ENCODE measurements around the gene COL5A1. TPM values are rescaled to one million over a fixed set of nuclear protein-coding genes. Genes with fewer than 3 reads are reported as not detected.

The COL5A1 gene
- 100 to 1,000 TPM in 1 of 8 experiments, 10 to 100 TPM in 1, 1 to 10 TPM in 6; 1.9 to 141 (median 3.6) TPM for total RNA-seq

- no peak within 1 kb of the TSS for H3K27ac ChIP-seq
- peaks cover 20 to 34% of the 10 kb centered on the region in 2 donors for H3K4me1 ChIP-seq (replicated peaks in 1 of 2)
- 0 to 67% (median 10%) methylated on average over 1 to 4 of the region's 72 CpGs; no CpG with 5 or more reads in 4 of the 10 experiments for WGBS, 10 experiments
- H3K4me3 ChIP-seq: peak within 1 kb of the TSS; percentile 26 to 46 (median 37)
- in situ Hi-C loops (cut with MboI; ENCODE audit: low pct_unique_long_range_greater_than_20kb in 2 of 9, low sequenced_read_pairs in 9 of 9, unreplicated experiment in 9 of 9): loop anchor here in 1 of 9 experiments (25.0 kb wide), 1 partner anchor 179 kb away; no protein-coding TSS in a partner anchor
- ATAC-seq (replicated peaks in 6 of 8): peak; percentile 64 to 89 (median 87)
Observed at GRCh38 chr9:134641173-134641989, at the start of gene COL5A1. Gene COL5A1 (plus strand): TSS chr9:134641803. CDS start chr9:134642188, 385 bp downstream.

- H3K4me3 ChIP-seq: no peak overlapping the region
- H3K27ac ChIP-seq: no peak overlapping the region
- 3 to 90% (median 65%) methylated on average over 1 to 9 of the region's 34 CpGs; no CpG with 5 or more reads in 1 of the 10 experiments for WGBS, 10 experiments
- peaks cover 6% of the 10 kb centered on the region in 2 donors for H3K4me1 ChIP-seq (replicated peaks in 1 of 2)
- in situ Hi-C loops (cut with MboI; ENCODE audit: low pct_unique_long_range_greater_than_20kb in 2 of 9, low sequenced_read_pairs in 9 of 9, unreplicated experiment in 9 of 9): no loop called here
- ATAC-seq (replicated peaks in 6 of 8): peak in 7 of 8 experiments; percentile 42 to 89 (median 77)
Observed at GRCh38 chr9:134592018-134592818, 49.4 kb upstream of the COL5A1 start.

- no CpG with 5 or more reads among the region's 9 CpGs for WGBS, 10 experiments
- no peak overlapping the region for H3K27ac ChIP-seq
- H3K4me1 ChIP-seq (replicated peaks in 1 of 2): peaks cover 6% of the 10 kb centered on the region in 2 donors
- peak in 1 of 8 experiments; percentile 5 for ATAC-seq (replicated peaks in 6 of 8)
- in situ Hi-C loops (cut with MboI; ENCODE audit: low pct_unique_long_range_greater_than_20kb in 2 of 9, low sequenced_read_pairs in 9 of 9, unreplicated experiment in 9 of 9): no loop called here
- H3K4me3 ChIP-seq: no peak overlapping the region
Observed at GRCh38 chr9:134592819-134593200, 48.8 kb upstream of the COL5A1 start.

GRCh38 chr9:134593286-134594077, 48.1 kb upstream of the COL5A1 start:
- in situ Hi-C loops (cut with MboI; ENCODE audit: low pct_unique_long_range_greater_than_20kb in 2 of 9, low sequenced_read_pairs in 9 of 9, unreplicated experiment in 9 of 9): no loop called here
- ATAC-seq (replicated peaks in 6 of 8): no peak
- Histone ChIP-seq H3K4me1 (replicated peaks in 1 of 2) (peaks cover 6 to 9% of the 10 kb centered on the region in 2 donors), H3K27ac (no peak overlapping the region), H3K4me3 (no peak overlapping the region)
- 77 to 89% (median 83%) methylated on average over 1 to 19 of the region's 25 CpGs for WGBS, 10 experiments

- in situ Hi-C loops (cut with MboI; ENCODE audit: low pct_unique_long_range_greater_than_20kb in 2 of 9, low sequenced_read_pairs in 9 of 9, unreplicated experiment in 9 of 9): no loop called here
- 76 to 93% (median 83%) methylated on average over 1 to 9 of the region's 15 CpGs; no CpG with 5 or more reads in 5 of the 10 experiments for WGBS, 10 experiments
- H3K27ac ChIP-seq: no peak overlapping the region
- ATAC-seq (replicated peaks in 6 of 8): no peak
- H3K4me1 ChIP-seq (replicated peaks in 1 of 2): peaks cover 6 to 10% of the 10 kb centered on the region in 2 donors
- no peak overlapping the region for H3K4me3 ChIP-seq
Observed at GRCh38 chr9:134594078-134594941, 47.3 kb upstream of the COL5A1 start.

- ATAC-seq (replicated peaks in 6 of 8): no peak
- in situ Hi-C loops (cut with MboI; ENCODE audit: low pct_unique_long_range_greater_than_20kb in 2 of 9, low sequenced_read_pairs in 9 of 9, unreplicated experiment in 9 of 9): no loop called here
- WGBS, 10 experiments: 80 to 90% methylated on average over 1 to 2 of the region's 9 CpGs; no CpG with 5 or more reads in 8 of the 10 experiments
Observed at GRCh38 chr9:134595014-134595413, 46.6 kb upstream of the COL5A1 start.

GRCh38 chr9:134597041-134597913, 44.3 kb upstream of the COL5A1 start:
- Histone ChIP-seq H3K4me3 (no peak overlapping the region), H3K27ac (no peak overlapping the region), H3K4me1 (replicated peaks in 1 of 2) (peaks cover 0 to 5% of the 10 kb centered on the region in 2 donors)
- 83 to 97% (median 90%) methylated on average over 2 to 17 of the region's 25 CpGs; no CpG with 5 or more reads in 5 of the 10 experiments for WGBS, 10 experiments
- in situ Hi-C loops (cut with MboI; ENCODE audit: low pct_unique_long_range_greater_than_20kb in 2 of 9, low sequenced_read_pairs in 9 of 9, unreplicated experiment in 9 of 9): no loop called here
- peak in 3 of 8 experiments; percentile 59 to 83 (median 65) for ATAC-seq (replicated peaks in 6 of 8)

More at GRCh38 chr9:134595014-134595413, 46.6 kb upstream of the COL5A1 start:
- peaks cover 6 to 10% of the 10 kb centered on the region in 2 donors for H3K4me1 ChIP-seq (replicated peaks in 1 of 2)
- no peak overlapping the region for H3K27ac ChIP-seq
- no peak overlapping the region for H3K4me3 ChIP-seq

- H3K4me1 ChIP-seq (replicated peaks in 1 of 2): peaks cover 0 to 11% of the 10 kb centered on the region in 2 donors
- H3K4me3 ChIP-seq: no peak overlapping the region
- in situ Hi-C loops (cut with MboI; ENCODE audit: low pct_unique_long_range_greater_than_20kb in 2 of 9, low sequenced_read_pairs in 9 of 9, unreplicated experiment in 9 of 9): no loop called here
- H3K27ac ChIP-seq: no peak overlapping the region
- peak in 6 of 8 experiments; percentile 18 to 68 (median 54) for ATAC-seq (replicated peaks in 6 of 8)
- 0 to 81% (median 61%) methylated on average over 1 to 6 of the region's 27 CpGs; no CpG with 5 or more reads in 2 of the 10 experiments for WGBS, 10 experiments
Observed at GRCh38 chr9:134597957-134598883, 43.4 kb upstream of the COL5A1 start.

- in situ Hi-C loops (cut with MboI; ENCODE audit: low pct_unique_long_range_greater_than_20kb in 2 of 9, low sequenced_read_pairs in 9 of 9, unreplicated experiment in 9 of 9): no loop called here
- ATAC-seq (replicated peaks in 6 of 8): no peak
- Histone ChIP-seq H3K4me3 (no peak overlapping the region), H3K27ac (no peak overlapping the region), H3K4me1 (replicated peaks in 1 of 2) (peaks cover 0 to 11% of the 10 kb centered on the region in 2 donors)
- WGBS, 10 experiments: 0 to 100% (median 68%) methylated on average over 1 to 11 of the region's 11 CpGs; no CpG with 5 or more reads in 2 of the 10 experiments
Observed at GRCh38 chr9:134598884-134599245, 42.7 kb upstream of the COL5A1 start.

GRCh38 chr9:134600371-134600770, 41.2 kb upstream of the COL5A1 start:
- ATAC-seq (replicated peaks in 6 of 8): no peak
- in situ Hi-C loops (cut with MboI; ENCODE audit: low pct_unique_long_range_greater_than_20kb in 2 of 9, low sequenced_read_pairs in 9 of 9, unreplicated experiment in 9 of 9): no loop called here
- WGBS, 10 experiments: 57 to 96% (median 88%) methylated on average over 1 to 6 of the region's 6 CpGs; no CpG with 5 or more reads in 1 of the 10 experiments

More at GRCh38 chr9:134600371-134600770, 41.2 kb upstream of the COL5A1 start:
- Histone ChIP-seq H3K27ac (no peak overlapping the region), H3K4me1 (replicated peaks in 1 of 2) (peaks cover 0 to 11% of the 10 kb centered on the region in 2 donors), H3K4me3 (no peak overlapping the region)

All from motor neuron (in vitro differentiated cells).